Keratinocyte (primary cell): Measurements from ENCODE around the gene RFWD3. TPM values are rescaled to one million over a fixed set of nuclear protein-coding genes. Genes with fewer than 3 reads are reported as not detected.

ENCODE experiments used
- DNase-seq: peaks from one replicate; pipeline ENCODE4 v3.0.0-alpha.2; 2011; ENCODE audit warnings: low read depth, missing footprints, low spot score
- FAIRE-seq: peaks from 2 replicates; lab custom pipeline; 2011; peaks lifted over from hg19 to GRCh38; lab: Jason Lieb, UNC
- H2AFZ ChIP-seq: 2 replicates; pipeline ENCODE4 v1.6.0; 2012; ENCODE audit warnings: low read length, control low read depth, inconsistent platforms; ENCODE audit not compliant: control insufficient read depth
- H3K27ac ChIP-seq: 2 replicates; pipeline ENCODE4 v1.5.1; 2011; ENCODE audit warnings: low read length; ENCODE audit not compliant: control insufficient read depth, insufficient read depth
- H3K27me3 ChIP-seq: 3 replicates; pipeline ENCODE4 v1.6.0; 2011; ENCODE audit warnings: low read length; ENCODE audit not compliant: control insufficient read depth, insufficient read depth; ENCODE audit errors: extremely low read depth
- H3K36me3 ChIP-seq, 2 experiments: 2 replicates in 1 of 2; 3 replicates in 1 of 2; pipeline ENCODE4 v1.5.1; 2011; ENCODE audit warnings: low read length in 2 of 2, mild to moderate bottlenecking in 1 of 2; ENCODE audit not compliant: control insufficient read depth in 2 of 2, insufficient read depth in 2 of 2; ENCODE audit errors: extremely low read depth in 1 of 2
- H3K4me1 ChIP-seq: 3 replicates; pipeline ENCODE4 v1.5.1; 2011; ENCODE audit warnings: low read length; ENCODE audit not compliant: control insufficient read depth, insufficient read depth; ENCODE audit errors: extremely low read depth
- H3K4me2 ChIP-seq: 3 replicates; pipeline ENCODE4 v1.6.0; 2011; ENCODE audit warnings: low read depth, low read length; ENCODE audit not compliant: control insufficient read depth, insufficient read depth; ENCODE audit errors: extremely low read depth
- H3K4me3 ChIP-seq, 3 experiments: fragments of 200-600 bp in 1 of 3; sonication (generic) in 1 of 3; 2 replicates in 2 of 3; 3 replicates in 1 of 3; pipeline ENCODE4 v1.5.1; 2011 to 2016; ENCODE audit warnings: low read length in 3 of 3, mild to moderate bottlenecking in 3 of 3, control low read depth in 2 of 3, inconsistent platforms in 1 of 3, low read depth in 1 of 3, mixed read lengths in 1 of 3, mixed run types in 1 of 3, moderate library complexity in 1 of 3; ENCODE audit not compliant: control insufficient read depth in 2 of 3, insufficient read depth in 2 of 3; ENCODE audit errors: extremely low read depth in 1 of 3
- H3K79me2 ChIP-seq: 2 replicates; pipeline ENCODE4 v1.6.0; 2012; ENCODE audit warnings: low read length; ENCODE audit not compliant: control insufficient read depth, insufficient read depth
- H3K9ac ChIP-seq: 3 replicates; pipeline ENCODE4 v1.6.0; 2011; ENCODE audit warnings: low read length; ENCODE audit not compliant: control insufficient read depth, insufficient read depth; ENCODE audit errors: extremely low read depth
- H3K9me1 ChIP-seq: 3 replicates; pipeline ENCODE4 v1.6.0; 2011; ENCODE audit warnings: low read length; ENCODE audit not compliant: control insufficient read depth, insufficient read depth; ENCODE audit errors: extremely low read depth
- H3K9me3 ChIP-seq: 2 replicates; pipeline ENCODE4 v1.5.1; 2012; ENCODE audit warnings: low read depth, low read length; ENCODE audit not compliant: control insufficient read depth
- H4K20me1 ChIP-seq: 3 replicates; pipeline ENCODE4 v1.6.0; 2011; ENCODE audit warnings: low read length; ENCODE audit not compliant: control insufficient read depth, insufficient read depth; ENCODE audit errors: extremely low read depth
- CTCF ChIP-seq, 3 experiments: IDR thresholded peaks in 1 of 3; conservative IDR thresholded peaks in 1 of 3; optimal IDR thresholded peaks in 1 of 3; 2 replicates in 2 of 3; 3 replicates in 1 of 3; pipeline versions ENCODE3 to v1.5.1; 2011; ENCODE audit warnings: low read length in 3 of 3, mild to moderate bottlenecking in 3 of 3, moderate library complexity in 2 of 3, control low read depth in 1 of 3, inconsistent platforms in 1 of 3; ENCODE audit not compliant: insufficient read depth in 2 of 3; ENCODE audit errors: extremely low read depth in 1 of 3
- EZH2 ChIP-seq: IDR thresholded peaks from one replicate; pipeline ENCODE4 v1.6.1; 2012; ENCODE audit warnings: inconsistent platforms, mild to moderate bottlenecking, low read length, moderate library complexity
- dilution Hi-C: fragments of 300-500 bp; cut with MboI; formaldehyde crosslinking; loops from one replicate; pipeline ENCODE4 v1.7.0; 2020; ENCODE audit warnings: low sequenced_read_pairs; ENCODE audit not compliant: extremely low pct_ligation_motif_present
- polyA plus RNA-seq, 5 experiments: library from polyadenylated mRNA; depleted of rRNA in 3 of 5; stranded (reverse) in 3 of 5; stranded (forward) in 1 of 5; unstranded in 1 of 5; fragments of >200 nt; gene quantifications; 1 replicate in 1 of 5; 2 replicates in 3 of 5; 3 replicates in 1 of 5; pipeline versions ENCODE4 v1.2.1 to v1.2.3, GENCODE V29; 2011 to 2012; ENCODE audit warnings: missing spikeins in 2 of 5, low read depth in 1 of 5, low replicate concordance in 1 of 5

RFWD3 gene
- polyA plus RNA-seq, 1 donor (not counting 4 experiments of a cell fraction or from before 2014, with no cell fraction given) = 29.2 TPM

DNA sequence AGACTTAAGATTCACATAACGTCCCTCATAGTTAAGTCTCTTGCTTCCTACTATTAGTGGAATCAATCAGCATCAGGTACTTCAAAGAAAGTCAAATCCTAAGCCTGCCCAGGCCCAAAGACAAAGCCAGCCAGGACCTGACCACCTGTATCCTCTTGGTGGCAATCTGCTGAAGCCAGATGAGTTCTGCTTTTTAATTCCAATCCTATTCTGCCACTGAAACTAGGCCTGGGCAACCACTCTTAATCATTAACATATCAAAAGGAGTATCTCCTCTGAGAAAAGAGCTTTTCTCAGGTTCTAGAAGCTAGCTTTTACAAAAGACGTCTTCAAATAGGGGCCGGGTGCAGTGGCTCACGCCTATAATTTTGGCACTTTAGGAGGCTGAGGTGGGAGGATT, 44.7 kb downstream of the RFWD3 start:
- dilution Hi-C loops = no loop called here
- no peak overlapping the region for H2AFZ ChIP-seq

DNA sequence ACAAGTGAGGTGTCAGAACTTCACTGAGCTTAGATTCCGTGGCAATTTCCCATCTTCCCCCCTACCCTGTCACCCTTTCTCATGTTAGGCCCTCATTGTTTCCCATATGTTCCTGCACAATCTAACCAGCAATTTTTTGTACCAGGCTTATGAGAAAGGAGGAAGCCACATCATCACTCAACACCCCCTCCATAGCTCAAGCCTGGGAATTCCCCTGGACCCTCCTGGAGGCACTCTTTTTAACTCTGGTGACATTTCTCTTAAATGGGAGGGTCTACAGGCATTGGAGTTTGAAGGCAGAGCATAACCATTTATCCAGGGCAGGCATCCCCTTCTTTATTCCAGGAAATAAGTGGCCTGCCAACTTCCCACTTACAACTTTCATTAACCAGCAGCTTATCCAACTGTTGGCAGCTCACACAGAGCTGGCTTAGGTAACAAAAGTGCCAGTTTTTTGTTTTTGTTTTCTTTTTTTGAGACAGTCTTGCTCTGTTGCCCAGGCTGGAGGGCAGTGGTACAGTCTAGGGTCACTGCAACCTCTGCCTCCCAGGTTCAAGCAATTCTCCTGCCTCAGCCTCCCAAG, 49.4 kb downstream of the RFWD3 start:
- no peaks in the 10 kb centered on the region for H4K20me1 ChIP-seq
- no peak for DNase-seq
- H3K4me1 ChIP-seq = no peaks in the 10 kb centered on the region
- H3K27ac ChIP-seq = no peak overlapping the region
- H3K9ac ChIP-seq = no peak overlapping the region
- no peak overlapping the region for H2AFZ ChIP-seq
- TF ChIP-seq CTCF (optimal IDR thresholded peaks at IDR 0.05 in 1 of 3, IDR thresholded peaks at IDR 0.05 in 1 of 3, conservative IDR thresholded peaks at IDR 0.05 in 1 of 3; ENCODE audit: extremely low read depth in 1 of 3, insufficient read depth in 2 of 3, low read length in 3 of 3) (no peak), EZH2 (no peak)
- peaks cover 0 to 12% of the 10 kb centered on the region in 2 experiments for H3K36me3 ChIP-seq
- no peak for FAIRE-seq
- no peaks in the 10 kb centered on the region for H3K9me1 ChIP-seq
- H3K79me2 ChIP-seq = no peaks in the 10 kb centered on the region
- H3K4me3 ChIP-seq = no peak overlapping the region
- no peak overlapping the region for H3K4me2 ChIP-seq
- dilution Hi-C loops = no loop called here
- no peaks in the 10 kb centered on the region for H3K27me3 ChIP-seq
- no peaks in the 10 kb centered on the region for H3K9me3 ChIP-seq

More for the DNA sequence above, 44.7 kb downstream of the RFWD3 start:
- H3K79me2 ChIP-seq = no peaks in the 10 kb centered on the region
- H3K36me3 ChIP-seq = peaks cover 11 to 36% of the 10 kb centered on the region in 2 experiments
- no peak for DNase-seq
- no peaks in the 10 kb centered on the region for H3K9me1 ChIP-seq
- no peak overlapping the region for H3K4me3 ChIP-seq
- no peak overlapping the region for H3K9ac ChIP-seq
- no peaks in the 10 kb centered on the region for H3K27me3 ChIP-seq
- no peak overlapping the region for H3K27ac ChIP-seq
- FAIRE-seq = no peak
- no peak overlapping the region for H3K4me2 ChIP-seq
- TF ChIP-seq EZH2 (no peak), CTCF (optimal IDR thresholded peaks at IDR 0.05 in 1 of 3, IDR thresholded peaks at IDR 0.05 in 1 of 3, conservative IDR thresholded peaks at IDR 0.05 in 1 of 3; ENCODE audit: extremely low read depth in 1 of 3, insufficient read depth in 2 of 3, low read length in 3 of 3) (no peak)
- H4K20me1 ChIP-seq = no peaks in the 10 kb centered on the region
- no peaks in the 10 kb centered on the region for H3K4me1 ChIP-seq
- no peaks in the 10 kb centered on the region for H3K9me3 ChIP-seq
